HG03565 (cell line): ENCODE measurements around the gene ANKRA2.
A peak's percentile ranks its signal among the peaks of the same experiment; 100 is the strongest.
"Not testable (repeated sequence)": the region's sequence is repeated elsewhere in the genome, so short reads cannot be mapped to it uniquely, and the experiment has no call there.

Source experiments
- ATAC-seq: cut with Tn5 transposase; IDR thresholded peaks from one replicate; pipeline ENCODE4 v1.9.1; 2021; ENCODE audit warnings: mild to moderate bottlenecking, moderate library complexity; ENCODE audit not compliant: unreplicated experiment

ANKRA2 gene

GRCh38 chr5:73552642-73553041, 12.8 kb downstream of the ANKRA2 start:
- ATAC-seq = no peak

- no peak for ATAC-seq
Measured at GRCh38 chr5:73550016-73550415, 15.4 kb downstream of the ANKRA2 start.

- no peak for ATAC-seq
Measured at GRCh38 chr5:73545403-73545779, 20.0 kb downstream of the ANKRA2 start.

DNA sequence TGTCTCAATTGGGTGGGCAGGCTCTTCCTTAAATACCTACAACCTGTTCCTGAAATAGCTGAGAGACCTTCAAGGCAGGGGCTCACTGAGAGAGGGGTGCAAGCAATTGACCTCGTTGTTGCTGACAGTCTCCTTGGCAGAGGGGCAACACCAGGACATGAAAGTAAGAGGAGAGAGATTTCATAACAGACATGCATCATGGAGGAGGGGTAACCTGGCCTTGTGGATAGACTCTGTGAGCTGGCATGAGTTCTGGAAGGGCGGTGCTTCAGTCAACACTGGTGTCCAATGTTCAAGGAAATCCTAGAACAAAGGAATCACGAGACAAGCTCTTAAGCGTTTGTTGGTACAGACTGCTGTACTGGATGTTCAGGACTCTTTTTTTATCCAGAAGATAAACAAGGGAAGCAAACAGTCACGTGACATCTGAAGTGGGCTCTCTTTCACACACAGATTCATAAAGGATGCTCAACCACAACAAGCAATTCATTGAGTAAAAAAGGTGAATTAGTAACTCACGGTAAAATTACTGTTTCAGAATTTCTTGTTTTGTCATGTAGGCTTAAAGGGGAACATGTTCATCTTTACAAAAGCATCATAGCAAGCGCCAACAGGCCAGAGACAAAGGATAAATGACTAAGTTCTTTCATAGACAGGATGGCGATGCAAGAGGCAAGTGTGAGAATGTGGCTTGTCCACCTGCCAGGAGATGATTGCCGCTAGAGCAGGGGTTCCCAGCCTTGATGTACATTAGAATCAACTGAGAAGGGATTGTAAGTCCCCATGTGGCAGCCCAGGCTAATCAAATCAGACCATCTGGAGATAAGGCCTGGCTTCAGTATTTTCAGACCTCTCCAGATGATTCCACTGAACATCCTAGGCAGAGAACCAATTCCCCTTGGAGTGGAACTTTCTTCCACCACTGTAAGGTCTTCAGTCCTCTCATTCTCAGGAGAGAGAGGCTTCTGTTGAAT, 20.7 kb downstream of the ANKRA2 start:
- ATAC-seq = no peak

DNA sequence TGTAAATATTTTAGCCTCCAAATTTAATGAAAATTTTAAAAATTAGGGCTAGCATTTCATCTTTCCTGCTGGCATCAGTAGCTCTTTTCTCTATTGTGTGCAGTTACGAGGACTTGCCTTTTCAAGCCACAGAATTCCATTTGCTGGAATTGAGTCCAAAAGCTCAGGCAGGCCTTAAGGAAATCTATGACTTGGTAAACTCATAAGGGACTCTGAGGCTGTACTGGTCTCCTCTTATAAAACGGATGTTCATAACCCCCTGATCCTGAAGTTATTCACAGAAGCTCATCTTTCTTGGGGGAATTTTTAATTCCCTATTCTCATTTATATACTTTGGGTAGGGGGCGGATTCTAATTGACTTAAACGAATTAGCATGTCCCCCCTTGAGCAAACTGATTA, 23.4 kb downstream of the ANKRA2 start:
- no peak for ATAC-seq

- no peak for ATAC-seq
Measured at GRCh38 chr5:73540192-73540591, 25.2 kb downstream of the ANKRA2 start.

DNA sequence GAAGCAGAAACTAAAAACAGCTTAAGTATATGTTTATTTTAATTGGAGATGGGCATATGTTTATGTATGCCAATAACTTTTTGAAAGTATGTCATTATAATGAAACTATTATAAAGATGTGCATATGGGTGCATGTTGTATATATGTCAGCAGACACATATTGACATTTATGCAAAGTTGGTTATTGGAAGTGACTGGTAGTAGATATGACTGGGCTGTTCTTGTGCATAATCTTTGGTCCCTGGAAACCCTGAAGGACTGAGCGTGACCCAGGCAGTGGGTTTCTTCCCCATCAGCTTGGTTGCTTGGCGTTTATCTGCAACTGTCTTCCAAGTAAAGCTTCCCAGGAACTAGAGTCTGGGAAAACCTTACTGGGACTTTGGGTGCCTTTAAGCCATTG, 25.7 kb downstream of the ANKRA2 start:
- ATAC-seq = no peak

- no peak for ATAC-seq
Measured at GRCh38 chr5:73534971-73535370, 30.5 kb downstream of the ANKRA2 start.

- ATAC-seq = no peak
Measured at GRCh38 chr5:73534011-73534644, 31.3 kb downstream of the ANKRA2 start.

GRCh38 chr5:73532195-73532594, 33.2 kb downstream of the ANKRA2 start:
- no peak for ATAC-seq

DNA sequence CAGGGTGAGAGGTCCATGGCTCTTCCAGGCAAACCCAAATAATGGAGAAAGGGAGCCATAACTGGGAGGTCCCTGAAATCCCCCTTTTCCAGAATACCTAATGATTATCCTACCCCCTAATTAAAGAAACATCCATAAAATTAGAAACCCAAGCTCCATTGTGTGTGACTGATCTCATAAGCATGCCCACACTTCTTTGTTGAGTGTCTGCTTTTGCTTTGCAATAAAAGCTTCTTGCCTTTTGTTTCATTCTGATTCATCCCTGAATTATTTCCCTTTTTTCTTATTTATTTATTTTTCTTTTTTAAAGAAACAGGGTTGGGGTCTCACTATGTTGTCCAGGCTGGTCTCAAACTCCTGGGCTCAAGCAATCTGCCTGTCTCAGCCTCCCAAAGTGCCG, 34.1 kb downstream of the ANKRA2 start:
- ATAC-seq = no peak

DNA sequence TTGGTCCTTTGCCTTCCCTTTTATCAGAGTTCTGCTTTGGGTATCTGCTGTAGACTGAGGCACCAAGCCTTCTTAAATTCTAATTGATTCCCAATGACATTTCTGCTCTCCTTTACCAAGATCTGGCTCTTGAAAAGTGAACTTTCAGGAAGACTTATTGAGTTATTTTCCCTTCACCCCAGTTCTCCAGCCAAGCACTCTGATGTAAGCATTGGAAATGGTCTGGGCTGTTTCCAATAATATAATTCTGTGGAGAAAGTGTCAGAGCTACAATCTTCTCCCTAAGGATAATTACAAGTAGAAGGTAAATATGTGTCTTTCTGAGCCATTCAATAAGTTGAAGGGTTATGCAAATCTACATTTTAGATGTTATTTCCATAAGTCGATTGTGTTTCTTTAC, 36.4 kb downstream of the ANKRA2 start:
- no peak for ATAC-seq

GRCh38 chr5:73528248-73528647, 37.2 kb downstream of the ANKRA2 start:
- ATAC-seq = no peak

- ATAC-seq = no peak
Measured at GRCh38 chr5:73525606-73526203, 39.7 kb downstream of the ANKRA2 start.

DNA sequence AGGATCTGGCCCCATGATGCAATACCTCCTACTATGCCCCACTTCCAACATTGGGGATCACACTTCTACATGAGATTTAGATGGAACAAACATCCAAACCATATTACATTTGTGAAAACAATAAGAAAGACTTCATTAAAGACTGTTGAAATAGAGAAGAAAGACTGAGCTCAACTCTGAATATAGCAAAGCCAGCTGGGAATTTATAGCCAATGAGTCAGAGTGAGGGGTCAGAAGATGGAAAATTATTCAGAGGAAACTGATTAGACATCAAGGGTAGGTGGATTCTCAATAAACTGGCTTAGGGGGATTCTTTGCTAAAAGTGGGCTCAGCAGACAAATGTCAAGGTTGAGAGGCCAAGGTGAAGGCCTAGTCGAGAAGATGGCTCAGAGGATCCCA, 41.6 kb downstream of the ANKRA2 start:
- no peak for ATAC-seq

DNA sequence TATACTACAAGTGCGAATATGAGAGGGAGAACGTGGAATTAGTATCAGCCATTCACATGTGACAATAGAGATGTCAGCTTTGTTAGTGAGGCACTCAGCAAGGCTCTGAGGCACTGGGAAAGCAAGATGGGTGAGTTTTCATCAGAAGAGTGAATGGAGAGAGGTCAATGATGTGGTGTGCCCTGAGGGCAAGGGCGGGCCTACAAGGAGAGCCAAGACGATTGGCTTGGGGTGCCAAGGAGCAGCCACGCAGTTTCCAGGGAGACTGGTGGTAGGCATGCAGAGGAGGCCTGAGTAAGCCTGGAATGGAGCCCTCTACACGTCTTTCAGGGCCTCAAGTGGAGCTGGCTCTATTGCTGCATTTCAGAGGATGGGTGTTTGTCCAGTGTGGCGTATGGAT, 42.5 kb downstream of the ANKRA2 start:
- ATAC-seq = no peak

DNA sequence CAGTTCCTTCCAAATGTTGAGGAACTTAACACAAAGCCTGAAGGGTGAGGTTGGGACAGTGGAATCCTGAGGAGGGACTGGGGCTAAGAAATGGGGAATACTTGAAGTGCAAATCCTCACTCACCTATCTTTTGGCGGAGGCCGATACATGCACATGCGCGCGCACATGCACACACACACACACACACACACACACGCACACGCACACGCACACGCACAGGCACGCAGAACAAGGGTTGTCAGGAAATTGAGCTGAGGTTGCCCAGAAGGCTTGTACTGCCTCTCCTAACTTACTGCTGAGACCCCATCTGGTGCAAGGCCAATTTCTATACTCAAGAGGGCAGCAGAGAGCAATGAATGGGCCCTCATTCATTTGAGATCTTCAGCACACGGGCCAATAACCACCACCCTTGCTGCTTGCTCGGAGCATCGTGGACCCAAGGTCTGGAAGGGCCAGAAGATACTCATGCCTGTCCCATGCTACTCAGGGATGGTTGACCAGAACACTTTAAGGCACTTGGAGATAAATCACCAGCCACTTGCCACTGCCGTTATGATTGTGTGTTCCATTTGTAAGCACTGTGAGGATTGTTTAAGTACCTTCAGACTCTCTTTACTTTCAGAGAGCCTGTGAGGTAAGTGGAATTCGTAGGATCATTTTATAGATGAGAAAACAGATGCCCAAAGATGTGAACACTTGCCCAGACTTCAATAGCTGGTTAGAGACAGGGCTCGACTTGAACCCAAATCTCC, 45.7 kb downstream of the ANKRA2 start:
- peak; percentile 69 for ATAC-seq

DNA sequence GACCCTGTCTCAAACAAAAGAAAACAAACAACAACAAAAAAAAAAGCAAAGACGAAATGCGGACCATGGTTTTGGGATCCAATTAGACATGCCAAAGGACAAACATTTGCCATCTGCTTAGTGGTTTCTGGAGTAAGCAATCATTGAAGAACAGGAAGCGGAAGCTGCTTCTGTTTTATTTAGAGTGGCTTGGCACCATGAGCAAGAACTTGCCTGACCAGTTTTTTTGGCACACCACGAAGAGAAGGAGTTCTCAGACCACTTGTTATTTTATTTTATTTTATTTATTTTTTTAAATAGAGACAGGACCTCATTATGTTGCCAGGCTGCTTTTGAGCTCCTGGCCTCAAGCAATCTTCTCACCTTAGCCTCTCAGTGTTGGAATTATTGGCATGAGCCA, 50.2 kb downstream of the ANKRA2 start:
- ATAC-seq = no peak

- ATAC-seq = no peak
Measured at GRCh38 chr5:73514418-73514817, 51.0 kb downstream of the ANKRA2 start.

- ATAC-seq = no peak
Measured at GRCh38 chr5:73513996-73514395, 51.4 kb downstream of the ANKRA2 start.

DNA sequence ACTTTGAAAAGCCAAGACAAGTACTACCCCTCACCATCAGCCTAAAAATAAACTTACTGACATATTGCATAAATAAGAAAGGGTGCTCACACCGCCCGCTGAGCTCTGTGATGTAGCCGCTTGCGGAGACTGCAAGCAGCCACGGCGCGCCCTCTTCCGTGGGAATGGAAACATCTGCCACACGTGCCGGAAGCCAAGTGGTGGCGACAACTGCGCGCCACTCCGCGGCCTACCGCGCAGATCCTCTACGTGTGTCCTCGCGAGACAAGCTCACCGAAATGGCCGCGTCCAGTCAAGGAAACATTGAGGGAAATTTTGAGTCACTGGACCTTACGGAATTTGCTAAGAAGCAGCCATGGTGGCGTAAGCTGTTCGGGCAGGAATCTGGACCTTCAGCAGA, 56.9 kb downstream of the ANKRA2 start:
- not testable (repeated sequence) for ATAC-seq
